22Rv1 (cell line): ENCODE measurements around the gene SLC13A3.

ENCODE experiments used
- H3K27ac ChIP-seq: fragments of 450-650 bp; 2 replicates; pipeline ENCODE4 v1.5.1; 2017
- CTCF ChIP-seq: fragments of 450-650 bp; IDR thresholded peaks from 2 replicates; pipeline ENCODE4 v1.5.1; 2017; ENCODE audit warnings: mild to moderate bottlenecking
- ZFX ChIP-seq: fragments of 450-650 bp; IDR thresholded peaks from 2 replicates; pipeline ENCODE4 v1.6.1; 2017; ENCODE audit warnings: antibody characterized with exemption, borderline replicate concordance

The SLC13A3 gene

GRCh38 chr20:46541229-46541935 lies 109.9 kb downstream of the SLC13A3 start:
- no peak overlapping the region for H3K27ac ChIP-seq
- TF ChIP-seq CTCF (no peak), ZFX (no peak)

- no peak overlapping the region for H3K27ac ChIP-seq
- TF ChIP-seq ZFX: no peak
- 0 out of 2 replicates have a peak, but pooled peaks have one; percentile 14 for TF ChIP-seq CTCF
Observed at GRCh38 chr20:46539113-46539512, 112.1 kb downstream of the SLC13A3 start.

- TF ChIP-seq CTCF (no peak), ZFX (no peak)
- H3K27ac ChIP-seq: no peak overlapping the region
Observed at GRCh38 chr20:46530640-46531039, 120.6 kb downstream of the SLC13A3 start.

GRCh38 chr20:46523696-46524328 lies 127.4 kb downstream of the SLC13A3 start:
- no peak overlapping the region for H3K27ac ChIP-seq
- no peak for TF ChIP-seq CTCF
- no peak for TF ChIP-seq ZFX

GRCh38 chr20:46523108-46523507 lies 128.2 kb downstream of the SLC13A3 start:
- no peak for TF ChIP-seq ZFX
- TF ChIP-seq CTCF: no peak
- H3K27ac ChIP-seq: no peak overlapping the region

GRCh38 chr20:46520976-46521579 lies 130.2 kb downstream of the SLC13A3 start:
- TF ChIP-seq CTCF: peak; percentile 81
- TF ChIP-seq ZFX: no peak
- no peak overlapping the region for H3K27ac ChIP-seq

GRCh38 chr20:46520540-46520939 lies 130.7 kb downstream of the SLC13A3 start:
- H3K27ac ChIP-seq: no peak overlapping the region
- no peak for TF ChIP-seq CTCF
- TF ChIP-seq ZFX: no peak
